ENCODE results near the gene CAND1. TPM values are rescaled to one million over a fixed set of nuclear protein-coding genes. Genes with fewer than 3 reads are reported as not detected.

Gene CAND1
- total and polyA plus RNA-seq, 2 experiments from 2014 or later = 125 to 176 TPM

GRCh38 chr12:67287311-67287710 is 18.2 kb downstream of the CAND1 start:
- peaks cover 19% of the 10 kb centered on the region for H3K36me3 ChIP-seq
- no peak overlapping the region for H3K4me3 ChIP-seq
- DNase-seq (ENCODE audit: low read depth in 1 of 2, low spot score in 1 of 2) = no peak
- H3K4me1 ChIP-seq (ENCODE audit: low read depth) = no peaks in the 10 kb centered on the region
- TF ChIP-seq, protein P1, sequence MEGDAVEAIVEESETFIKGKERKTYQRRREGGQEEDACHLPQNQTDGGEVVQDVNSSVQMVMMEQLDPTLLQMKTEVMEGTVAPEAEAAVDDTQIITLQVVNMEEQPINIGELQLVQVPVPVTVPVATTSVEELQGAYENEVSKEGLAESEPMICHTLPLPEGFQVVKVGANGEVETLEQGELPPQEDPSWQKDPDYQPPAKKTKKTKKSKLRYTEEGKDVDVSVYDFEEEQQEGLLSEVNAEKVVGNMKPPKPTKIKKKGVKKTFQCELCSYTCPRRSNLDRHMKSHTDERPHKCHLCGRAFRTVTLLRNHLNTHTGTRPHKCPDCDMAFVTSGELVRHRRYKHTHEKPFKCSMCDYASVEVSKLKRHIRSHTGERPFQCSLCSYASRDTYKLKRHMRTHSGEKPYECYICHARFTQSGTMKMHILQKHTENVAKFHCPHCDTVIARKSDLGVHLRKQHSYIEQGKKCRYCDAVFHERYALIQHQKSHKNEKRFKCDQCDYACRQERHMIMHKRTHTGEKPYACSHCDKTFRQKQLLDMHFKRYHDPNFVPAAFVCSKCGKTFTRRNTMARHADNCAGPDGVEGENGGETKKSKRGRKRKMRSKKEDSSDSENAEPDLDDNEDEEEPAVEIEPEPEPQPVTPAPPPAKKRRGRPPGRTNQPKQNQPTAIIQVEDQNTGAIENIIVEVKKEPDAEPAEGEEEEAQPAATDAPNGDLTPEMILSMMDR (IDR thresholded peaks at IDR 0.05; ENCODE audit: low read depth, low read length) = no peak
- H3K9me3 ChIP-seq (ENCODE audit: low read depth) = no peaks in the 10 kb centered on the region
- H3K27ac ChIP-seq = no peak overlapping the region
- H3K27me3 ChIP-seq = no peaks in the 10 kb centered on the region

- H3K36me3 ChIP-seq = peaks cover 7% of the 10 kb centered on the region
- TF ChIP-seq, protein P1 (IDR thresholded peaks at IDR 0.05; ENCODE audit: low read depth, low read length) = no peak
- no peak overlapping the region for H3K4me3 ChIP-seq
- no peak overlapping the region for H3K27ac ChIP-seq
- no peaks in the 10 kb centered on the region for H3K4me1 ChIP-seq (ENCODE audit: low read depth)
- DNase-seq (ENCODE audit: low read depth in 1 of 2, low spot score in 1 of 2) = no peak
- no peaks in the 10 kb centered on the region for H3K27me3 ChIP-seq
- no peaks in the 10 kb centered on the region for H3K9me3 ChIP-seq (ENCODE audit: low read depth)
Measured at GRCh38 chr12:67288561-67288960, 19.4 kb downstream of the CAND1 start.

GRCh38 chr12:67290378-67290777 is 21.2 kb downstream of the CAND1 start:
- Histone ChIP-seq H3K27ac (no peak overlapping the region), H3K36me3 (peaks cover 14% of the 10 kb centered on the region), H3K9me3 (ENCODE audit: low read depth) (no peaks in the 10 kb centered on the region), H3K4me3 (no peak overlapping the region), H3K4me1 (ENCODE audit: low read depth) (no peaks in the 10 kb centered on the region), H3K27me3 (no peaks in the 10 kb centered on the region)
- no peak for DNase-seq (ENCODE audit: low read depth in 1 of 2, low spot score in 1 of 2)
- TF ChIP-seq, protein P1 (IDR thresholded peaks at IDR 0.05; ENCODE audit: low read depth, low read length) = no peak

GRCh38 chr12:67299526-67299925 is 30.4 kb downstream of the CAND1 start:
- Histone ChIP-seq H3K4me3 (no peak overlapping the region), H3K4me1 (ENCODE audit: low read depth) (no peaks in the 10 kb centered on the region), H3K27me3 (no peaks in the 10 kb centered on the region), H3K9me3 (ENCODE audit: low read depth) (no peaks in the 10 kb centered on the region), H3K36me3 (peaks cover 67% of the 10 kb centered on the region), H3K27ac (no peak overlapping the region)
- no peak for DNase-seq (ENCODE audit: low read depth in 1 of 2, low spot score in 1 of 2)
- TF ChIP-seq, protein P1 (IDR thresholded peaks at IDR 0.05; ENCODE audit: low read depth, low read length) = no peak

GRCh38 chr12:67299926-67300325 is 30.8 kb downstream of the CAND1 start:
- no peak for DNase-seq (ENCODE audit: low read depth in 1 of 2, low spot score in 1 of 2)
- TF ChIP-seq, protein P1 (IDR thresholded peaks at IDR 0.05; ENCODE audit: low read depth, low read length) = no peak
- Histone ChIP-seq H3K4me1 (ENCODE audit: low read depth) (no peaks in the 10 kb centered on the region), H3K27ac (no peak overlapping the region), H3K36me3 (peaks cover 67% of the 10 kb centered on the region), H3K4me3 (no peak overlapping the region), H3K9me3 (ENCODE audit: low read depth) (no peaks in the 10 kb centered on the region), H3K27me3 (no peaks in the 10 kb centered on the region)

GRCh38 chr12:67302162-67302561 is 33.0 kb downstream of the CAND1 start:
- no peak overlapping the region for H3K4me3 ChIP-seq
- DNase-seq (ENCODE audit: low read depth in 1 of 2, low spot score in 1 of 2) = no peak
- peaks cover 75% of the 10 kb centered on the region for H3K36me3 ChIP-seq
- H3K4me1 ChIP-seq (ENCODE audit: low read depth) = no peaks in the 10 kb centered on the region
- no peaks in the 10 kb centered on the region for H3K9me3 ChIP-seq (ENCODE audit: low read depth)
- no peak overlapping the region for H3K27ac ChIP-seq
- TF ChIP-seq, protein P1 (IDR thresholded peaks at IDR 0.05; ENCODE audit: low read depth, low read length) = no peak
- no peaks in the 10 kb centered on the region for H3K27me3 ChIP-seq

Data from cardiac muscle cell (in vitro differentiated cells and primary cell).